22Rv1 (cell line): ENCODE measurements around the gene ENO2.
A peak's percentile ranks its signal among the peaks of the same experiment; 100 is the strongest.
"Not testable (repeated sequence)": the region's sequence is repeated elsewhere in the genome, so short reads cannot be mapped to it uniquely, and the experiment has no call there.

ENCODE experiments used
- H3K27ac ChIP-seq: fragments of 450-650 bp; 2 replicates; pipeline ENCODE4 v1.5.1; 2017
- CTCF ChIP-seq: fragments of 450-650 bp; IDR thresholded peaks from 2 replicates; pipeline ENCODE4 v1.5.1; 2017; ENCODE audit warnings: mild to moderate bottlenecking
- ZFX ChIP-seq: fragments of 450-650 bp; IDR thresholded peaks from 2 replicates; pipeline ENCODE4 v1.6.1; 2017; ENCODE audit warnings: antibody characterized with exemption, borderline replicate concordance

Gene ENO2

GRCh38 chr12:6891646-6892001 is 22.8 kb upstream of the ENO2 start:
- peak overlapping the region; percentile 94 for H3K27ac ChIP-seq
- no peak for TF ChIP-seq CTCF
- no peak for TF ChIP-seq ZFX

- not testable (repeated sequence) for H3K27ac ChIP-seq
These were observed 21.7 kb upstream of the ENO2 start for GRCh38 chr12:6892683-6893082.

GRCh38 chr12:6894321-6894720 is 20.1 kb upstream of the ENO2 start:
- H3K27ac ChIP-seq: no peak overlapping the region
- no peak for TF ChIP-seq ZFX
- TF ChIP-seq CTCF: no peak

GRCh38 chr12:6896846-6897435 is 17.4 kb upstream of the ENO2 start:
- no peak for TF ChIP-seq CTCF
- no peak overlapping the region for H3K27ac ChIP-seq

- no peak for TF ChIP-seq ZFX
- no peak for TF ChIP-seq CTCF
- H3K27ac ChIP-seq: peak overlapping the region; percentile 77
These were observed 15.0 kb upstream of the ENO2 start for GRCh38 chr12:6899427-6899826.

GRCh38 chr12:6899837-6900519 is 14.4 kb upstream of the ENO2 start:
- peak overlapping the region; percentile 77 for H3K27ac ChIP-seq
- TF ChIP-seq ZFX (no peak), CTCF (no peak)

- H3K27ac ChIP-seq: no peak overlapping the region
- no peak for TF ChIP-seq ZFX
- TF ChIP-seq CTCF: no peak
These were observed 11.9 kb upstream of the ENO2 start for GRCh38 chr12:6902448-6902847.

- TF ChIP-seq ZFX: no peak
- TF ChIP-seq CTCF: no peak
- H3K27ac ChIP-seq: peak overlapping the region; percentile 77
These were observed 10.7 kb upstream of the ENO2 start for GRCh38 chr12:6903722-6904121.
